Calu3 (cell line): ENCODE results near the gene TUT7. TPM values are rescaled to one million over a fixed set of nuclear protein-coding genes. Genes with fewer than 3 reads are reported as not detected.

Experiments used
- BruUV-seq: library from RNA; stranded (reverse); fragments of 400-500 nt; replicated peaks from 2 replicates; lab custom pipeline; 2021; lab: Mats Ljungman, UMichigan
- CTCF ChIA-PET: fragments of 300-600 bp; sonication (Branson Sonifier 250); formaldehyde crosslinking; loops from one replicate; lab custom pipeline; 2022; ENCODE audit warnings: antibody characterized with exemption; lab: Charles Lee
- DNase-seq: peaks from one replicate; pipeline ENCODE4 v3.0.0; 2022
- H3K27ac Mint-ChIP-seq: one replicate; pipeline ENCODE4 v1.8.0; 2022; ENCODE audit warnings: mixed read lengths; ENCODE audit not compliant: unreplicated experiment
- H3K27me3 Mint-ChIP-seq: one replicate; pipeline ENCODE4 v1.8.0; 2022; ENCODE audit warnings: mixed read lengths; ENCODE audit not compliant: unreplicated experiment
- H3K36me3 Mint-ChIP-seq: one replicate; pipeline ENCODE4 v1.8.0; 2022; ENCODE audit warnings: mild to moderate bottlenecking, moderate library complexity, mixed read lengths; ENCODE audit not compliant: insufficient read depth, unreplicated experiment
- H3K4me1 Mint-ChIP-seq: one replicate; pipeline ENCODE4 v1.8.0; 2022; ENCODE audit warnings: mild to moderate bottlenecking, low read depth, mixed read lengths; ENCODE audit not compliant: unreplicated experiment
- H3K4me3 Mint-ChIP-seq: one replicate; pipeline ENCODE4 v1.8.0; 2022; ENCODE audit warnings: mild to moderate bottlenecking, low read depth, moderate library complexity, mixed read lengths; ENCODE audit not compliant: unreplicated experiment
- H3K9me3 Mint-ChIP-seq: one replicate; pipeline ENCODE4 v1.8.0; 2022; ENCODE audit warnings: low read depth, mixed read lengths; ENCODE audit not compliant: unreplicated experiment
- CTCF ChIP-seq: fragments of 200-600 bp; IDR thresholded peaks from one replicate; pipeline ENCODE4 v1.8.0; 2022; ENCODE audit warnings: antibody characterized with exemption; ENCODE audit not compliant: unreplicated experiment
- intact Hi-C: fragments of 100-400 bp; cut with micrococcal nuclease; formaldehyde crosslinking; loops from one replicate; pipeline ENCODE4 v1.10.0; 2022; ENCODE audit not compliant: unreplicated experiment
- total RNA-seq: library from RNA; stranded (reverse); gene quantifications from 2 replicates; pipeline ENCODE4 v1.2.3, GENCODE V29; 2022

TUT7 gene
- total RNA-seq, 1 experiment from 2014 or later = 16.2 TPM

GRCh38 chr9:86337469-86338108 lies 16.6 kb downstream of the TUT7 start:
- intact Hi-C loops = no loop called here
- no peak overlapping the region for H3K4me3 Mint-ChIP-seq
- peaks cover 19% of the 10 kb centered on the region for H3K36me3 Mint-ChIP-seq
- no TSS peak for BruUV-seq
- no peak for DNase-seq
- CTCF ChIA-PET = no interaction called here
- TF ChIP-seq CTCF = no peak
- H3K27ac Mint-ChIP-seq = no peak overlapping the region
- H3K27me3 Mint-ChIP-seq = no peaks in the 10 kb centered on the region
- no peaks in the 10 kb centered on the region for H3K9me3 Mint-ChIP-seq
- peaks cover 8% of the 10 kb centered on the region for H3K4me1 Mint-ChIP-seq

- BruUV-seq = no TSS peak
- H3K4me3 Mint-ChIP-seq = no peak overlapping the region
- H3K4me1 Mint-ChIP-seq = no peaks in the 10 kb centered on the region
- H3K36me3 Mint-ChIP-seq = peaks cover 9% of the 10 kb centered on the region
- TF ChIP-seq CTCF = no peak
- no peaks in the 10 kb centered on the region for H3K27me3 Mint-ChIP-seq
- intact Hi-C loops = no loop called here
- no peaks in the 10 kb centered on the region for H3K9me3 Mint-ChIP-seq
- CTCF ChIA-PET = no interaction called here
- no peak for DNase-seq
- no peak overlapping the region for H3K27ac Mint-ChIP-seq
Measured at GRCh38 chr9:86336058-86336457, 18.2 kb downstream of the TUT7 start.

- no TSS peak for BruUV-seq
- H3K27ac Mint-ChIP-seq = no peak overlapping the region
Measured at GRCh38 chr9:86333651-86334050, 20.6 kb downstream of the TUT7 start.

GRCh38 chr9:86330186-86330585 lies 24.0 kb downstream of the TUT7 start:
- Mint-ChIP-seq H3K27ac (no peak overlapping the region), H3K36me3 (peaks cover 5% of the 10 kb centered on the region), H3K4me1 (no peaks in the 10 kb centered on the region), H3K9me3 (no peaks in the 10 kb centered on the region), H3K4me3 (no peak overlapping the region), H3K27me3 (no peaks in the 10 kb centered on the region)
- CTCF ChIA-PET = no interaction called here
- intact Hi-C loops = no loop called here
- BruUV-seq = no TSS peak
- TF ChIP-seq CTCF = no peak
- no peak for DNase-seq

More at GRCh38 chr9:86333651-86334050, 20.6 kb downstream of the TUT7 start:
- no peaks in the 10 kb centered on the region for H3K27me3 Mint-ChIP-seq
- CTCF ChIA-PET = no interaction called here
- H3K9me3 Mint-ChIP-seq = no peaks in the 10 kb centered on the region
- H3K4me1 Mint-ChIP-seq = no peaks in the 10 kb centered on the region
- no peak for TF ChIP-seq CTCF
- peaks cover 13% of the 10 kb centered on the region for H3K36me3 Mint-ChIP-seq
- no peak for DNase-seq
- no peak overlapping the region for H3K4me3 Mint-ChIP-seq
- intact Hi-C loops = no loop called here
